ENCODE measurements around the gene CPA2. TPM values are rescaled to one million over a fixed set of nuclear protein-coding genes. Genes with fewer than 3 reads are reported as not detected.

CPA2 gene
- total and polyA plus RNA-seq, 7 donors, result 0.23 to 0.32 (median 0.30) TPM; not detected in 4

DNA sequence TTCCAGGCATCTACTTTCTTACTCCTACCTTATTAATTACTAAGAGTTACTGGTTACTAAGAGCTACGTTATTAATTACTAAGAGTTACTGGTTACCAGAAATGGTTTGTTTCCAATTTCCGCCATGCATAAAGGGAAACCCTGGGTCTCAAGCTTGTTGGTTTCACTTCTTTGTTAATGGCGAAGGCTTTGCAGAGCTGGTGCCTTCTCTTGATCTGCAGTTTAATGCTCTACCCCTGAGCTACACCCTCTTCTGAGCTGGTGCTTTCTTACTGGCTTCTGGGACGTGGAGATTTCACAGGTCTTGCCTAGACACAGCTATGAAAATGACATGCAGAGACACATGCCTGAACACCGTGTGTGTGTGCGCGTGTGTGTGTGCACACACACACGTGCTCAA lies 26.9 kb downstream of the CPA2 start:
- no peak for TF ChIP-seq CTCF (IDR thresholded peaks at IDR 0.05)
- no peaks in the 10 kb centered on the region for H3K36me3 ChIP-seq (ENCODE audit: insufficient read depth in 1 of 2, low read depth in 1 of 2)
- H3K4me1 ChIP-seq, result no peaks in the 10 kb centered on the region
- DNase-seq (no peak), ATAC-seq (no peak)
- H3K27me3 ChIP-seq (ENCODE audit: insufficient read depth in 3 of 3, low read length in 2 of 3), result peaks cover 0 to 3% (median 0%) of the 10 kb centered on the region in 3 donors
- H3K27ac ChIP-seq, result no peak overlapping the region
- intact Hi-C loops (cut with DNase I), result no loop called here
- H3K4me3 ChIP-seq, result no peak overlapping the region
- no peaks in the 10 kb centered on the region for H3K9me3 ChIP-seq
- 70 to 89% (median 83%) methylated on average over 8 of the region's 8 CpGs for WGBS, 3 donors

GRCh38 chr7:130294314-130294713 lies 27.7 kb downstream of the CPA2 start:
- Histone ChIP-seq H3K4me1 (no peaks in the 10 kb centered on the region), H3K9me3 (no peaks in the 10 kb centered on the region), H3K27ac (no peak overlapping the region), H3K27me3 (ENCODE audit: insufficient read depth in 3 of 3, low read length in 2 of 3) (peaks cover 0 to 3% (median 0%) of the 10 kb centered on the region in 3 donors), H3K4me3 (no peak overlapping the region), H3K36me3 (ENCODE audit: insufficient read depth in 1 of 2, low read depth in 1 of 2) (no peaks in the 10 kb centered on the region)
- TF ChIP-seq CTCF (IDR thresholded peaks at IDR 0.05), result no peak
- intact Hi-C loops (cut with DNase I), result no loop called here
- DNase-seq, result no peak
- 47 to 77% (median 57%) methylated on average over 5 of the region's 5 CpGs for WGBS, 3 donors
- no peak for ATAC-seq

- 57 to 83% (median 59%) methylated on average over 13 of the region's 13 CpGs for WGBS, 3 donors
- no peaks in the 10 kb centered on the region for H3K9me3 ChIP-seq
- H3K27ac ChIP-seq, result no peak overlapping the region
- TF ChIP-seq CTCF (IDR thresholded peaks at IDR 0.05), result no peak
- H3K36me3 ChIP-seq (ENCODE audit: insufficient read depth in 1 of 2, low read depth in 1 of 2), result no peaks in the 10 kb centered on the region
- H3K27me3 ChIP-seq (ENCODE audit: insufficient read depth in 3 of 3, low read length in 2 of 3), result peaks cover 0 to 3% (median 0%) of the 10 kb centered on the region in 3 donors
- ATAC-seq (no peak), DNase-seq (no peak)
- intact Hi-C loops (cut with DNase I), result no loop called here
- H3K4me1 ChIP-seq, result no peaks in the 10 kb centered on the region
- no peak overlapping the region for H3K4me3 ChIP-seq
These were observed 29.7 kb downstream of the CPA2 start for GRCh38 chr7:130296221-130296951.

GRCh38 chr7:130297628-130298543 lies 31.2 kb downstream of the CPA2 start:
- Histone ChIP-seq H3K27ac (no peak overlapping the region), H3K27me3 (ENCODE audit: insufficient read depth in 3 of 3, low read length in 2 of 3) (peaks cover 0 to 3% (median 0%) of the 10 kb centered on the region in 3 donors), H3K4me1 (no peaks in the 10 kb centered on the region), H3K36me3 (ENCODE audit: insufficient read depth in 1 of 2, low read depth in 1 of 2) (no peaks in the 10 kb centered on the region), H3K4me3 (no peak overlapping the region), H3K9me3 (no peaks in the 10 kb centered on the region)
- ATAC-seq (no peak), DNase-seq (no peak)
- TF ChIP-seq CTCF (IDR thresholded peaks at IDR 0.05), result no peak
- 83 to 87% (median 86%) methylated on average over 20 of the region's 20 CpGs for WGBS, 3 donors
- intact Hi-C loops (cut with DNase I), result no loop called here
